ENCODE data around the gene EFCAB6.
A peak's percentile ranks its signal among the peaks of the same experiment; 100 is the strongest.

EFCAB6 gene

GRCh38 chr22:43570531-43571165 is 241.5 kb downstream of the EFCAB6 start:
- DNase-seq, result no peak

GRCh38 chr22:43569111-43569510 is 243.0 kb downstream of the EFCAB6 start:
- DNase-seq, result no peak

- DNase-seq, result peak; percentile 0
Observed at GRCh38 chr22:43567691-43568324, 244.3 kb downstream of the EFCAB6 start.

GRCh38 chr22:43566561-43567332 is 245.4 kb downstream of the EFCAB6 start:
- DNase-seq, result no peak

- DNase-seq, result no peak
Observed at GRCh38 chr22:43566021-43566420, 246.1 kb downstream of the EFCAB6 start.

- DNase-seq, result no peak
Observed at GRCh38 chr22:43564859-43565258, 247.2 kb downstream of the EFCAB6 start.

- no peak for DNase-seq
Observed at GRCh38 chr22:43563571-43563970, 248.5 kb downstream of the EFCAB6 start.

- DNase-seq, result no peak
Observed at GRCh38 chr22:43562843-43563242, 249.3 kb downstream of the EFCAB6 start.

- no peak for DNase-seq
Observed at GRCh38 chr22:43561415-43562178, 250.5 kb downstream of the EFCAB6 start.

- no peak for DNase-seq
Observed at GRCh38 chr22:43560651-43561050, 251.5 kb downstream of the EFCAB6 start.

GRCh38 chr22:43555561-43556515 is 256.3 kb downstream of the EFCAB6 start:
- DNase-seq, result no peak

- DNase-seq, result no peak
Observed at GRCh38 chr22:43554694-43555365, 257.3 kb downstream of the EFCAB6 start.

- no peak for DNase-seq
Observed at GRCh38 chr22:43554259-43554636, 257.9 kb downstream of the EFCAB6 start.

GRCh38 chr22:43553451-43554258 is 258.4 kb downstream of the EFCAB6 start:
- no peak for DNase-seq

- DNase-seq, result no peak
Observed at GRCh38 chr22:43550672-43551071, 261.4 kb downstream of the EFCAB6 start.

GRCh38 chr22:43550024-43550620 is 262.0 kb downstream of the EFCAB6 start:
- no peak for DNase-seq

GRCh38 chr22:43546186-43546585 is 265.9 kb downstream of the EFCAB6 start:
- DNase-seq, result no peak

- no peak for DNase-seq
Observed at GRCh38 chr22:43544289-43544673, 267.8 kb downstream of the EFCAB6 start.

GRCh38 chr22:43543522-43544288 is 268.4 kb downstream of the EFCAB6 start:
- no peak for DNase-seq
